Lung (tissue), 12 donors: ENCODE measurements around the gene FCRL5. TPM values are rescaled to one million over a fixed set of nuclear protein-coding genes. Genes with fewer than 3 reads are reported as not detected.

Experiments used
- ATAC-seq: fragments of 200-7000 bp; cut with Tn5 transposase; one replicate; pipeline ENCODE4 v1.9.1; 2020; ENCODE audit warnings: moderate number of reproducible peaks; ENCODE audit not compliant: insufficient read depth, low FRiP score
- DNase-seq, 3 donors: peaks; one replicate each; pipeline ENCODE4 v3.0.0-alpha.2; 2013 to 2017
- H3K27ac ChIP-seq, 2 donors: one replicate each; pipeline ENCODE4 v1.5.1; 2013; ENCODE audit warnings: mild to moderate bottlenecking in 2 of 2, moderate library complexity in 2 of 2, control low read depth in 1 of 2, inconsistent platforms in 1 of 2, low read depth in 1 of 2, low read length in 1 of 2
- H3K27me3 ChIP-seq, 3 donors: one replicate each; pipeline ENCODE4 v1.5.1; 2013; ENCODE audit warnings: low read length in 2 of 3; ENCODE audit not compliant: control insufficient read depth in 3 of 3, insufficient read depth in 3 of 3
- H3K36me3 ChIP-seq, 4 donors: one replicate each; pipeline ENCODE4 v1.5.1; 2013; ENCODE audit warnings: low read length in 4 of 4, mild to moderate bottlenecking in 1 of 4, moderate library complexity in 1 of 4; ENCODE audit not compliant: control insufficient read depth in 4 of 4, insufficient read depth in 4 of 4
- H3K4me1 ChIP-seq, 5 donors: one replicate each; pipeline ENCODE4 v1.5.1; 2013; ENCODE audit warnings: low read length in 5 of 5, mild to moderate bottlenecking in 2 of 5, moderate library complexity in 1 of 5; ENCODE audit not compliant: control insufficient read depth in 5 of 5, insufficient read depth in 5 of 5
- H3K4me3 ChIP-seq: one replicate; pipeline ENCODE4 v1.5.1; 2013; ENCODE audit warnings: mild to moderate bottlenecking, control low read depth, moderate library complexity
- H3K9ac ChIP-seq, 2 donors: one replicate each; pipeline ENCODE4 v1.5.1; 2013; ENCODE audit warnings: low read length in 2 of 2, control low read depth in 1 of 2; ENCODE audit not compliant: insufficient read depth in 1 of 2
- H3K9me3 ChIP-seq, 4 donors: one replicate each; pipeline ENCODE4 v1.5.1; 2013; ENCODE audit warnings: low read length in 3 of 4, mild to moderate bottlenecking in 1 of 4, moderate library complexity in 1 of 4; ENCODE audit not compliant: control insufficient read depth in 4 of 4, insufficient read depth in 3 of 4
- CTCF ChIP-seq: IDR thresholded peaks from 2 replicates; pipeline ENCODE4 v1.5.1; 2012; ENCODE audit warnings: mild to moderate bottlenecking; ENCODE audit errors: control extremely low read depth, extremely low read depth
- WGBS, 2 donors: extraction: QIAGEN DNeasy Blood & Tissue Kit; methylation state at CpG; one replicate each; pipeline ENCODE4 v1.1.7; 2013; 5-methylcytosine and 5-hydroxymethylcytosine counted together
- polyA plus RNA-seq, 2 donors: library from polyadenylated mRNA; stranded (reverse); fragments of 200-250 nt; gene quantifications; one replicate each; pipeline ENCODE4 v1.2.1, GENCODE V29; 2013
- total RNA-seq, 2 donors: library from RNA; depleted of rRNA in 1 of 2; stranded (reverse); fragments of >200 nt in 1 of 2; gene quantifications; one replicate each; pipeline ENCODE4 v1.2.1, GENCODE V29; 2014 to 2021
- donor health status: control.
- donor health status: control.
- donor health status: Bipolar disorder and iron deficiency.
- donor health status: healthy.
- donor health status: DM: yes; HTN: yes; CAD: no.

Gene FCRL5
- total and polyA plus RNA-seq, 4 donors = 0.26 to 5.9 (median 1.6) TPM

- Histone ChIP-seq H3K4me3 (no peak overlapping the region), H3K9me3 (peaks cover 0 to 18% (median 3%) of the 10 kb centered on the region in 4 donors), H3K27ac (no peak overlapping the region), H3K36me3 (no peaks in the 10 kb centered on the region), H3K27me3 (no peaks in the 10 kb centered on the region), H3K4me1 (no peaks in the 10 kb centered on the region), H3K9ac (no peak overlapping the region)
- no peak for TF ChIP-seq CTCF
- no peak for ATAC-seq
- 88 to 99% methylated on average over 4 of the region's 4 CpGs for WGBS, 2 donors
- DNase-seq = no peak
These were observed 74.9 kb downstream of the FCRL5 start for GRCh38 chr1:157477419-157477818.

GRCh38 chr1:157472959-157473358, 79.4 kb downstream of the FCRL5 start:
- no peaks in the 10 kb centered on the region for H3K27me3 ChIP-seq
- H3K4me1 ChIP-seq = no peaks in the 10 kb centered on the region
- DNase-seq (no peak), ATAC-seq (no peak)
- WGBS, 2 donors = 66 to 74% methylated on average over 3 of the region's 3 CpGs
- peaks cover 0 to 11% (median 3%) of the 10 kb centered on the region in 4 donors for H3K9me3 ChIP-seq
- no peak for TF ChIP-seq CTCF
- H3K27ac ChIP-seq = no peak overlapping the region
- H3K36me3 ChIP-seq = no peaks in the 10 kb centered on the region
- no peak overlapping the region for H3K4me3 ChIP-seq
- H3K9ac ChIP-seq = no peak overlapping the region

GRCh38 chr1:157472056-157472701, 80.1 kb downstream of the FCRL5 start:
- no peaks in the 10 kb centered on the region for H3K4me1 ChIP-seq

More at GRCh38 chr1:157472056-157472701, 80.1 kb downstream of the FCRL5 start:
- H3K27me3 ChIP-seq = no peaks in the 10 kb centered on the region
- TF ChIP-seq CTCF = no peak
- H3K4me3 ChIP-seq = no peak overlapping the region
- ATAC-seq (no peak), DNase-seq (no peak)
- peaks cover 0 to 6% (median 1%) of the 10 kb centered on the region in 4 donors for H3K9me3 ChIP-seq
- WGBS, 2 donors = 40 to 58% methylated on average over 5 of the region's 5 CpGs
- H3K9ac ChIP-seq = no peak overlapping the region
- H3K36me3 ChIP-seq = no peaks in the 10 kb centered on the region
- H3K27ac ChIP-seq = no peak overlapping the region
